T1000 (cell line): ENCODE data around the gene WNT7B.
"Not testable (repeated sequence)": the region's sequence is repeated elsewhere in the genome, so short reads cannot be mapped to it uniquely, and the experiment has no call there.

ENCODE experiments used
- DNase-seq: peaks from one replicate; lab custom pipeline; 2025; ENCODE audit warnings: mixed read lengths; lab: John Stamatoyannopoulos, UW

Gene WNT7B

DNA sequence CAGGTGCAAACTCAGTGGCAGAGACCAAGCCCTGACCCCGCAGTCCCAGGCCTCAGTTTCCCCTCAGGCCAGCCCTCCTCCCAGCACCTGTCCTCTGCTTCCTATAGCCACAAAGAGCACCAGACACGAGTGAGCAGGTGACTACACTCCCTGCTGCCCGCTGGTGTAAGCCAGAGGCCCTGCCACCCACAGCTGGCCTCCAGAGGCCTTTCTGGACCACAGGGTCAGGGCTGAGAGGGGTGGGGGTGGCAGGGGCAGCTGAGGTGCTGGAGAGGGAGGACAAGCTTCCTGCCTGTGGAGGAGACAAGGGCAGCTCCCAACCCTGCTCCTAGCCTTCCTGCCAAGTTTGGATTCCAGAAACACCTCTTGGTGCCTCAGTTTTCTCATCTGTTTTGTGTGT, 31.3 kb upstream of the WNT7B start:
- DNase-seq = no peak

DNA sequence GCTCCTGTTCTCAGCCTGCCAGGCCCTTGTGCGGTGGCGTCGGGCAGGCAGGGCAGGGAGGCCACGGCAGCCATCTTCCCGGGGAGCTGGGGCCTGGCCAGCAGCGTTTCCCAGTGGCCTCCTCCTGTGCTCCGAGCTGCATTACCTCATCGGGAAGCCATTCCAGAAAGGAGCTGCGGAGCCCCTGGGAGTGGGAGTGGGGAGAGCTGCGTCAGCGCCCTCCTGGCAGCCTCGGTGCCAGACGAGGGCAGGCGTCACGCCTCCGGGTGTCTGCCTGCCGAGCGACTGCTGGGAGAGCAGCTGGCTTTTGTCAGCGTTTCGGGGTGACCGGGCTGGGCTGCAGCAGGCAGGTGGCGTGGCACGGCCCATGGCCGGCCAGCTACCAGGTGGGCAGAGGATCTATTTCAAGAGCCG, 30.9 kb upstream of the WNT7B start:
- peak; percentile 78 for DNase-seq

DNA sequence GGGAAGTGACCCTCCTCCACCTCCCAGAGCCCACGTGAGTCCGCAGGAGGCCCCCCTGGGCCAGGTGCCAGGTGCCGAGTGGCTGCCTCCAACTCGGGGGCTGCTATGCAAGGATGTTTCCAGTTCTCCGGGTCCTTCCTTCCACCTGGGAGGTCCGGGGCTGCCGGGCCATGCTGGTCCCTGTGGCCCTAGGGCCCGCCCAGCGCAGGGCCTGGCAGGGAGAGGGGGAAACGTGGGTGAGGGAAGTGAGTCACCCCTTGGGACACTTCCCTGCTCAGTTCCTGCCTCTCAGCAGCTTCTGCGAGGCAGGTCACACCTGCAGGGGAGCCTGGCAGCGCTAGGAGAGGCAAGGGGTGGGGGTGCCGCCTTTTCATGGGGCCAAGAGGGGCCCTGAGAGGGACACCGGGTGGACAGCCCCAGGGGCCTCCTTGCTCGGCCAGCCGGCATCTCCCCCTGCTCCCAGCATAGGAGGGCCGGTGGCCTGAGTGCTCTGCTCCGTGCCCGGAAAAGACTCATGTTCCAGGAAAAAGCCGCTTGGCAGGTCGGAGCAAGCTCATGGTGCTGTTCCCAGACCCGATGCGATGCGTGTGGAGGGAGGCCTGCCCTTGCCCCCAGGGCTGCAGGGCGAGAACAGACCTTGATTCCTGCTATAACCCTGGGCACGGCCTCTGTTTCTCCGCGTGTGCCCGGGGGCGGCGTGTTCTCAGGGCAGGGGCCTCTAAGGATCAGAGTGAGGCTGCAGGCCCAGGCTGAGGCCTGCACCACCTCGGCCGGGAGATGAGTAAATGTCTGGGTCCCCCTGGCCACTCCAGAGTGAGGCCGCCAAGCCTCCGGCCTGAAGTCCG, 30.3 kb upstream of the WNT7B start:
- peak; percentile 50 for DNase-seq

DNA sequence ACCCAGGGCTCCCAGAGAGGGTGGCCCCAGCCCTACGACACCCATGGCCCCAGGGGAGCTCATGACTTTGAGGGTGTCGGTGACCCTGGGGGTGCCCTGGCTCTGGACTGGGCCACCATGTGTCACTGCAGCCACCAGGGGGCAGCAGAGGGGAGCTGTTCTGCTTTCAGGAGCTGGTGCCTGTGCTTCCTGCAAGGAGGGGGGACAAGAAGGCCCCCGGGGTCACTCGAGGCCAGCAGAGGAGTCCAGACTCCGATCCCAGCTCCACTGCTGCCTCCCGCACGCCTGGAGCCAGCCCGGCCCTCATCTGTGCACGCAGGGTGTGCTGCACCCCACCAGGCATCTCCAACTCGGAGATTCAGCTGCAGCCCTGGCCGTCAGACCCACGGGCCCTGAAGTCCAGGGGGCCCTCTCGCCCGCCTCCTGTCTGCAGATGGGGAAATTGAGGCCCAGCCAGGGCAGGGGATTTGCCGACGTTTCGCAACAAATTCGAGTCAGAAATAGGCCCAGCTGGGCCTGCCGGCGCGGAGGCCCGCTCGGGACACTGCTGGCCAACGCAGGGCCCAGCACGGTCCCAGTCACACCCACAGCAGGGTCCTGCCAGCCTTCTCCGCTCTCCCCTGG, 29.5 kb upstream of the WNT7B start:
- peak; percentile 72 for DNase-seq

DNA sequence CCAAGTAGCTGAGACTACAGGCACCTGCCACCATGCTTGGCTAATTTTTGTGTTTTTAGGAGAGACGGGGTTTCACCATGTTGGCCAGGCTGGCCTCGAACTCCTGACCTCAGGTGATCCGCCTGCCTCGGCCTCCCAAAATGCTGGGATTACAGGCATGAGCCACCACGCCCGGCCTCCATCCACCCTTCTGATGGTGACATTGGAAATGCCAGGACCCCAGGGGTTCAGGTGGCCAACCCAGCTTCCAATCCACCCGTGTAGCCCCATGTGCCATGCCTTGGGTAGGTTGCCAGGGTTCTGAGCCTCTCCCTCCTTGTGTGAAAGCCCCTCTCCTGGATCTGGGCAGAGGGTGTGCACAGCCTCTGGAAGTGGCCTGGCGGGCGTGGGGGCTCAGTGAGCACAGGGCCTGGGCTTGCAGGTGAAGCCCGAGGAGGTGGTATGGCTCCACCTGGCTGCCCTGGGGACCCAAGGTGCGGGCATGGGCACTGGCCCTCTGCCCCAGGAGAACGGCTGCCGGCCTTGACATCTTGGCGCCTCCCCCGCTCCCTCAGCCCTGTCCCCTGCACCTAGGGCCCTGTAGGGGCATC, 28.2 kb upstream of the WNT7B start:
- DNase-seq = not testable (repeated sequence)

DNA sequence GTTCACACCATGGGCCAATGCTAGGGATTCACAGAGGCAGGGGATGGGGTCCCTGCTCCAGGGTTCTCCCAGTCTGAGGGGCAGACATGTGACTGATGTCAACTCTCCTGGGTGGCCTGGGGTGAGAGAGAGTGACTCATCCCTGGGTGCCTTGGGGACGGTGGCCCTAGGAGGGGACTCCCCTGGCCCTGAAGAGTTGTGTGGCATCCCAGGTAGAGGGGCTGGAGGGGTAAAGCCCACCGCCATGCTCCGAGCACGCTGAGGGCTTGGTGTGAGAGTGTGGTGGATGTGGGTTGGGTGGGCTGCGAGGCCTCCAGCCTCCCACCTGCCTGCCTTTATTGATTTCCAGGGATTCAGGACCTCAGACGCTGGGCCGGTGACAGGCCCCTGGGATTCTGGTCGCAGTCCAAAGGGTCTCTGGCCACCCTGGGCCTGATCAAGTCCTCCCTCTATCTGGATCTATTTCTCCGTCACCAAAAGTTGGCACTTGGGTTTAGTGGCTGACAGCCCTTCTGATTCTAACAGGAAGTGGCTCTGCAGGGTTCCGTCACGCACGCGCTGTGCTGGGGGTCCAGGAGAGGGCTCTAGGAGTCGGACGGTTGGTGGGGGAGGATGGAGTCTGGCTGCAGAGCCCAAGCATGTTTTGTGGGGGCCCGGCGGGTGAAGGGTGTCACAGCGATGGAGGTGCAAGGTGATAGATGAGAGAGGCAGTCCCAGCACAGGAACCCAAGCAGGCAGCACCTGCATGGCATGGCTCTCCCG, 27.3 kb upstream of the WNT7B start:
- DNase-seq = no peak

DNA sequence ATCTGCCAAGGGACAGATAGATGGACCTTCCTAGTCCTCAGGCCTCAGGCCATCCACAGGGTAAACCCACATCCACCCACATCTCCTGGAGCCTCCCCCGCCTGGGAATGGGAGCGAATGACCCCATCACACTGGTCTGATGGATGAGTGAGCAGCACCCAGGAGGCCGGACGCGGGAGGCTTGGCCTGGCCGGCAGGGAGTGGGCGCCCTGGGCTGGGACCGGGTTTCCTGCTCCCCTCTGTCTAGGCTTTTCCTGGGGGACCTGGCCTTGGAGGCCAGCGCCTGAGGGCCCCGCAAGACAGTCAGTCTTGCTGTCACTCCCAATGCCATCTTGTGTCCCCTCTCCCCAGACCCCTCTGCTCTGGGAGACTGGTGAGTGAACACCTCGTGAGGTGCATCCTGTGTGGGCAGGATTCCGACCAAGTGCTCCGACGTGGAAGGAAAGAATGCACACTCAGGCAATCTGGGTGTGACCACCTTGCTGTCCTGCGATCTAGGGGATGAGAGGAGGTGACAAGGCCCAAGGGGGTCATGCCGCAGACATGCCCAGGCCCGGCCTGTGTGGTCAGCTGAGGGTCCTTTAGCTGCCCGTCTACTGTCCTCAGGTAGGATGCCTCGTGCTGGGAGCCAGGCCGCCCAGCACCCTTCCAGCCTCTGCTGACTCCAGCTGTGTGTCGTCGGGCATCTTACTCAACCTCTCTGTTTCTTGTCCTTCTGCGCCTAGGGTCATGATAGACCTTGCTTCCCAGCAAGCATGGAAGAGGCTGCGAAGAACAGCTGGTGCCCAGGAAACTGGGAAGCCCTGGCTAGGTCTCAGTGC, 26.5 kb upstream of the WNT7B start:
- no peak for DNase-seq

DNA sequence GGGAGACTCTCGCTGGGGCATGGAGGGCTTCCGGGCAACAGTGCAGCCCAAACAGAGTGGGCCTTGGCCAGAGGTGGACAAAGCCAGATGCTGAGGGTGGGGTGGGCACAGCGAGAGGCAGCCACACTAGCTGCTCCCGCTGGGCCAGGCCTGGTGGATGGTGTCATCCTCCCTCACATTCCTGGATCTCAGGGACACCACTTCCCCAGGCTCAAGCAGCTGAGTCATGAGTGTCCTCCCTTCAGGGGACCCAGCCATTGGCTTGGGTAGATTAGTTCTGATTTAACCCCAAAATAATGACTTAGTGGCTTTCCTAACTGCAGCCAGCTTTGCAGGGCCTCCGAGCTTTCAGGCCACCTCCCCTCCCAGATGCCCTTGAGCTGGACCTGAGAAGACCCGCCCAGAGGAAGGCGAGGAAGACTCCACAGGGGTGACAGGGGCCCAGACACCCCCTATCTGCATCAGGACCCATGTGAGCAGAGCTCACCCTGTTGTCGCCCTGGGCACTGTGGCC, 25.9 kb upstream of the WNT7B start:
- no peak for DNase-seq

DNA sequence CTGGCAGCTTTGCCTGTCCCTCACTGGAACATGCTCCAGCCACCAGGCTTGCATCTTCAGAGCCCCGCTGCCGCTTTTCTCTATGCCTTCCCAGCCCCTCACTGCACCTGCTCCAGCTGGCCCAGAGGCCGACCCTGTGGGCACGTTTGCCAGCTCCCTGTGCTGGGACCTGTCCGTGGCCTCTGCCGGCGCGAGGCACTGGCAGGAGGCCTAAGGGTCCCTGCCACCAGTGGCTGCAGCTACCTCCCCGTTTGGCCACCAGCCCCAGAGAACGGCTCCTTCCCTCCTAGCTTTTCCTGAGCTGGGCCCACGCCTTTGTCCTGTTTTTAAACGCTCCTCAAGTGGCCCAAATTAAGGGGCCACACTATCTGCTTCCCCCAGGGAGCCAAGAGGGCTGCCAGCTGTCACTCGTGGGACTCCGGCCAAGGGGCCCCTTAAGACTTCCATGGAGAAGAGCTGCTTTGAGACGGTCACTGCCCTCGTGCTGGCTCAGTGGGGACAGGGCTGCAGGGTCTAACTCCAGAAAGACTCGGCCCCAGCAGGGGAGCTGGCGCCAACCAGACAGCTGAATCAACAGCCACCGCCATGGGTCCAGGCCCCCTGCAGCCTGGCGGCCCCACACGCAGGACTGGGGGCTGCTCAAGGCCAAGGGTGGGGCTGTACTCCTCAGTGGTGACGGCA, 24.6 kb upstream of the WNT7B start:
- no peak for DNase-seq

DNA sequence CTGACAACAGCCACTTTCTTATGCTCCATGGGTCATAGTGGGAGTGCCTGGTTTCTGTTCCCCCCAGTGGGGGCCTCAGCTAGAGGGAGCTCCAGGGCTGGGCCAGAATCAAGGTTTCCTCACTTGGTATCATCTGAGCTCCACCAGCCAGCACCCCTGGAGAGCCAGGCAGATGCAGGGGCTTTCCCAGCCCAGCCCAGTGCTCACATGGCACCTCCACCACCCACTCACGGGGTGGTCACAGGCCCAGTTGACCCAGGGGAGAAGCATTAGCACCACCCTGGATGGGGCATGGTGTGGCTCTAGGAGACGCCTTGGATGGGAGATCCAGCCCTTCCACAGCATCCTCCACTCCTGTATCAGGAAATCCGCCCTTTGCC, 24.1 kb upstream of the WNT7B start:
- DNase-seq = no peak

DNA sequence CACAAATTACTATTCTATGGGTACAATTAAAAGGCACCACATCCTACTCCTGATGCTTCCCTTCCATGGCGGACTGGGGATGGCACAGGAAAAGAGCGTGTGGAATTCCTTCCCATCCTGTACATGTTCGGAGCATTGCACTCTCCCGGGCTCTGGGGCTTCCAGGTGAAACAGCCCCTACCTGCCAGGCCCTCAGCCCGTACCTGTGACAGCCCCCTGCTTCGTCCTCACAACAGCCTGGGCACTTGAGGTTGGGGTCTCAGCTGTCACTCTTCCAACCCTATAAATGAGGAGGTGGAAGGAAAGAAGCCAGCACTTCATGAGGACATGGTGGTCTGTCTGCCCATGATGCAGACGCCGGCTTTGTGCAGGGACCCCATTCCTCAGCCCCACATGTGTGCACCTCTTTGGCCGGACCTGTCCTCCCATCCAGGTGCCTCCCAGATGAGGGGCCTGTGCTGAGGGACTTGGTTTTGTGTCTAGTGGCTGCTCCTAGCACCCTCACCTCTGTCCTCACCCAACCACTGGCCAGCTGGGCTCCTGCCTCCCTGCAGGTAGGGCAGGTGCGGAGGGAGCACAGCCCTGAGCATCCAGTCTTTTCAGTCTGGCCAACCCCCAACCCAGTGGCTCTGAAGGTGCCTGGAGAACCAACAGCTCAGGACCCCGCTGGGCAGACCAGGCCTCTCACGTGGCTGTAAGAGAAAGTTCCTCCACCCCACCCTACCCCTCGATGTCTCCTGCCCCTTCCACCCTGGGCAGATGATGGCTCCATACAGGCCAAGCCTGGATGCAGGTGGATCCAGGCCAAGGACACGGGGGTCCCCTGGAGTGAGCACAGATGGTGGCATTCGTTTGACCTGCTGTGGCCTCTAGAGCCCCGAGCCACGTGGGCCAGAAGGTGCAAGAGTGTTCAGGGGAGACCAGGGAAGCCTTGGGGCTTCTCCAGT, 23.4 kb upstream of the WNT7B start:
- DNase-seq = no peak

DNA sequence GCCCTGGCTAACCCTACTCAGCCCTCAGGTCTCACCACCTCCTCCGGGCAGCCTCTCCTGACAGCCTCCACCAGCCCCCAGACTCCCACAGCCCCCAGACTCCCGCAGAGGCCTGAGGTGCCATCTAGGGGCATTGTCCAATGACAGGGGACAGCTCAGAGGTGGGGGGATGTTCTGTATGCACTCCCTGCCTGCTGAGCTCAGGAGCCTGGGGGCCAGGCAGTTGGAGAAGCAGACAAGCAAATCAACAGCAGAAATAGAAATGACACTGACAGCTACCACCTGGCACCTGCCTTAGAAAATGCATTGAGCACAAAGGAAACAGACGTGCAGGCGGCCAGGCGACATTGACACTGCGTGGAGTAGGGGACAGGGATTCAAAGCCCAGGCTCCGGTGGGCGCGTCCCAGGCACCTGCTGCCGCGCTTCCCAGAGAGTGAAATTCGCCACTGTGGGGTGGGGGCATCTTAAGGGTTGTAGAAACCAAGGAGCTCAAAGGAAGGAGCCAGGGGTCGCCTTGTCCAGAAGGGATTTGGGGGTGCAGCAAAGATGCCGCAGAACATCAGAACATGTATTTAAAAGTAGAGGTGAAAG, 22.5 kb upstream of the WNT7B start:
- no peak for DNase-seq

DNA sequence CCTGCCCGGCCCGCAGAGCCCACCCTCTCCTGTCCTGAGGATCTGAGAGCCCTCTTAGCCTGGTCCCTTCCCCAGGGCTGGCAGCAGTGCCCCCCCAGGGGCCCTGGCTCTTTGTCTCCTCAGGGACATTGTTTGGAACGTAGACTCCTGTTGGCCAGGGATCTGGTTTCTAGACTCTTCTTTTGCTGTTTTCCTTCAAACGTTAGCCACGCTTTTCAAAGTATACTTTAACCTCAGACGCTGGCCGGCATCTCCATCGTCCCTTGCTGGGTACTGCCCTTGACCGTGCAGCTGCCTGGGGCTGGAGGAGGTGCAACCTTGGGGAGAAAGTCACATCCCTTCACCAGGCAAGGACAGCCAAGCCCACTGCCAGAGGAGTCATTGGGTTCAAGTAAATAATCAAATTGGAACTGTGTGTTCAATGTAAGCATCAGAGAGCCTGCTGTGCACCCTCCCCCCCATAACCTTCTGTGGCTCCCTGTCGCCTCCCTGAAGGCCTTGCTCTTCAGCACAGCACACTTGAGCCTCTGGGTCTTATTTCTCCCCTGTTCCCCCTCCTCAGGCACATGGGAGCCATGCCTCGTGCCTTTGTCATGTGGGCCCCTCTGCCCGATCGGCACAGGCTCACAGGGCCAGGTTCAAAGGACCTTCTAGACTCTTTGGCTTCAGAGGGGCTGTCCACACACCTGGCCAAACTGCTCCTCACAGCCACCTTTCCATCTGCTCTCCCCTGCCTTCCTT, 21.8 kb upstream of the WNT7B start:
- DNase-seq = no peak

DNA sequence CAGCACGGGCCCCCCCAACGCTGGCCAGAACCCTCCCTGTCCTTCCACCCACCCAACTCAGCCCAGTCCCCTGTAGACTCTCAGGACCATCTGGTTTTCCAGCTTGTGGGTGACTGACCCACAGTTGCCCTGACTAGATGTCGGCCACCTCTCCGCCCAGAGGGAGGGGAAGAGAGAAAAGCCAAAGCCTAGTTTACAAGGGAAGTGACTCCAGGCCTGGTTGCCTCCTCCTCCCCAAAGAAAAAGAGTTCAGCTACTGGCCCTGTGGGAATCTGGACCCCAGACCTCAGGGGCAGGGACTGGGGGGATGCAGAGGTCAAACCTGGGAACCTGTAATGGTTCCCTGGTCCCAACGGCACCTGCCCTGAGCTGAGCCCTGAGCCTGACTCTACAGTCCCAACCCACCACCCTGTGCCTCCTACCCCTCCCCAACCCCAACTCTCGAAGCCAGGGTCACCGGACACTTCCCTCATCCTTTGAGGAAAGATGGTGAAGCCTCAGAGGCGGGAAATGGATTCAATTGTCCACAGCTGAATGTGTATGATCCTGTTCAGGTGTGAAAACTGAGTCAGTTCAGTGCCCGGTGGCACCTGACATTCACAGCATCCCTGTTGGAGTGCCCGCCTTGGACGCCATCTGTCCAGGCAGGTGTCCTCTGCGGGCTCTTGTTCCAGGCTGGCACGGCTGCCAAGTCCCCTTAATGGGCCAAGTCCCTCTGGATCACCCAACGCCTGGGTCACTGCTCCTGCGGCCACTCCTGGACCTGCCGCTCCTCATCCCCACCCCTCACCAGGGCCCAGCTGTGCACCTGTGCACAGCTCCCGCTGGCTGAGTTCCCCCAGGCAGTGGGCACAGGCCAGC, 21.0 kb upstream of the WNT7B start:
- no peak for DNase-seq

DNA sequence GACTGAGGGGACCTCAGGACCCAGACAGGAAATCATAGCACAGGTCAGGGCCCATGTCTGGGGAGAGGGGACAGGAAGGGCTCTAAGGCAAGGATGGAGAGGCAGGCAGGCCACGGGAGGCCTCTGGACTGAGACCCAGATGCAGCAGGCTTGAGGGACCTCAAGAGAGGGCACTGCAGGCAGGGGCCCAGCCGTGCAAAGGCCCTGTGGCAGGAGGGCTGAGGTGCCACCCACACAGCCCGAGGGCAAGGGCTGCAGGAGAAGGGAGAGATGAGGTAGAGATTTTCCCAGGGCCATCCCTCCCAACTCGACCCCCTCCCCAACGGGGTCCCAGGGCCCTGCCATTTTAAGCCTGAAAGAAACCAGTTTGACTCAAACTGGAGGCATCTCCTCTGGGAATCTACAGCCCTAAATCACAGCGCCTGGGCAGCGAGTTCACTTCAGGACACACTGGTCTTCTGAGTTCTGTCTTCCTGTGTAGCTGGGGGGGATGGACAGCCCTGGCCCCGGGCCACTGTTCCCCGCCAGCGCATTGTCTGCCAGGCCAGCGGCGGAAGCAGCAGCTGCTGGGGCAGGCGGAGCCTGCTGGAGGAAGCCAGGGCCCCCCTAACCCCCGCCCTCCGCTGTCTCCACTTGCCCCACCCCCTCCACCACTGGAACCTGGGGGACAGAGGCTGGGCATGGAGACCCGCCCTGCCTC, 20.3 kb upstream of the WNT7B start:
- peak; percentile 71 for DNase-seq

DNA sequence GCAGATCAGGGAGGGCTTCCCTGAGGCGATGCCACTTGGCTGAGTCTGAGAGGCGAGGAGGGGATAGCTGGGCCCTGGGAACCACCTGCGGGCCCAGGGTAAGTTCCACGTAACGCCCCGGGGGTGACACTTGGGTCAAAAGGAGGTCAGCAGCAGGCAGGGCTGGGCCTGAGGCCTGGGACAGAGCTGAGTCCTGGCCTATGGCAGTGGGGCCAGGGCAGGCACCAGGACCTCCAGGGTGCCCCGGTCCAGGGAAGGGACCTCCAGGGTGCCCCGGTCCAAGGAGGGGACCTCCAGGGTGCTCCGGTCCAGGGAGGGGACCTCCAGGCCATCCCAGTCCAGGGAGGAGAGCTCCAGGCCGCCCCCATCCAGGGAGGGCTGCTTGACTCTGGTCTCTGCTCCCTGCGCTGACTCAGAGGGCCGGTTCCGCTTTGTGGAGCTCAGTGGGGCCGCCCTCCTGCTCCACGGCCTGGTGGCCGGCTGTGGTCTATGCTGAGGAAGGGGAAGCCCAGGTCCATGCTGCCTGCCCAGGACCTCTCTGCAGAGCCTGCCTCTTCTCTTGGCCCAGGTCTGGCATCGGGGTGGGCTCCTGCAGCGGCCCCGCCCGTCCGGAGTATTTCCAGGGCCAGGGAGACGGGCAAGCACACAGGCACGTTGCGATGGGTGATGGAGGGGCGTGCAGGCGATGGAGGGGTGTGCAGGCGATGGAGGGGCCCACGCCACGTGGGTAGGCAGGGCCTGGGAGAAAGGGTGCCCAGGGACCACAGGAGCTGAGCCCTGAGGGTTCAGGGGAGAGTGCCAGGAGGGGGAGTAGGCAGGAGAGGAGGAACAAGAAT, 19.5 kb upstream of the WNT7B start:
- DNase-seq = no peak
